Panc1 (cell line): Measurements from ENCODE around the gene ANKRD34C. TPM values are rescaled to one million over a fixed set of nuclear protein-coding genes. Genes with fewer than 3 reads are reported as not detected.

Experiments
- ATAC-seq: fragments of 200-7000 bp; cut with Tn5 transposase; 2 replicates; pipeline ENCODE4 v1.9.1; 2020; ENCODE audit warnings: mild to moderate bottlenecking, moderate library complexity
- BruUV-seq: library from RNA; stranded (reverse); fragments of 400-500 nt; replicated peaks from 2 replicates; lab custom pipeline; 2021; lab: Mats Ljungman, UMichigan
- CTCF ChIA-PET: fragments of 300-600 bp; sonication (Branson Sonifier 250); formaldehyde crosslinking; loops from one replicate; lab custom pipeline; 2022; ENCODE audit warnings: antibody characterized with exemption; lab: Charles Lee
- POLR2A ChIA-PET: fragments of 300-600 bp; sonication (Branson Sonifier 250); formaldehyde crosslinking; loops from one replicate; lab custom pipeline; 2022; ENCODE audit warnings: antibody characterized with exemption; lab: Charles Lee
- DNase-seq: peaks from one replicate; pipeline ENCODE4 v3.0.0-alpha.2; 2010; ENCODE audit warnings: low read depth, low spot score
- H3K27ac ChIP-seq: 2 replicates; pipeline ENCODE4 v1.5.1; 2011; ENCODE audit warnings: mild to moderate bottlenecking, low read length, inconsistent platforms
- H3K27me3 ChIP-seq: fragments of 200-500 bp; sonication (Bioruptor generic); 2 replicates; pipeline ENCODE4 v1.6.0; 2014; ENCODE audit warnings: low read length, inconsistent platforms; ENCODE audit not compliant: control insufficient read depth, insufficient read depth
- H3K36me3 ChIP-seq: fragments of 200-500 bp; sonication (Bioruptor generic); 2 replicates; pipeline ENCODE4 v1.5.1; 2014; ENCODE audit warnings: inconsistent platforms, mild to moderate bottlenecking, low read length, moderate library complexity; ENCODE audit not compliant: control insufficient read depth, insufficient read depth
- H3K4me1 ChIP-seq: 2 replicates; pipeline ENCODE4 v1.5.1; 2011; ENCODE audit warnings: inconsistent platforms, mild to moderate bottlenecking, low read length, moderate library complexity; ENCODE audit not compliant: control insufficient read depth, insufficient read depth
- H3K4me3 ChIP-seq, 2 experiments: 2 replicates each; pipeline ENCODE4 v1.5.1; 2011 to 2012; ENCODE audit warnings: low read depth in 2 of 2, low read length in 2 of 2, mild to moderate bottlenecking in 2 of 2, inconsistent platforms in 1 of 2, moderate library complexity in 1 of 2
- H3K9me3 ChIP-seq: fragments of 200-500 bp; sonication (Bioruptor generic); 2 replicates; pipeline ENCODE4 v1.5.1; 2014; ENCODE audit warnings: low read depth, mild to moderate bottlenecking, inconsistent platforms, low read length, moderate library complexity; ENCODE audit not compliant: control insufficient read depth, insufficient read depth
- POLR2AphosphoS5 ChIP-seq: IDR thresholded peaks from 2 replicates; pipeline ENCODE4 v1.6.1; 2012; ENCODE audit warnings: mild to moderate bottlenecking, low read depth, low read length, moderate library complexity
- REST ChIP-seq, 2 experiments: IDR thresholded peaks; 2 replicates each; pipeline ENCODE4 v1.6.1; 2011 to 2012; ENCODE audit warnings: low read depth in 2 of 2, control low read depth in 1 of 2, low read length in 1 of 2, mild to moderate bottlenecking in 1 of 2, moderate library complexity in 1 of 2; ENCODE audit not compliant: insufficient read depth in 1 of 2
- SIN3A ChIP-seq: IDR thresholded peaks from 2 replicates; pipeline ENCODE4 v1.6.1; 2012; ENCODE audit warnings: low read depth, mild to moderate bottlenecking, low read length, moderate library complexity, borderline replicate concordance; ENCODE audit not compliant: insufficient read depth
- TCF7L2 ChIP-seq: IDR thresholded peaks from 2 replicates; pipeline ENCODE4 v1.6.1; 2011; ENCODE audit warnings: mild to moderate bottlenecking, low read depth, low read length, inconsistent platforms
- in situ Hi-C: cut with HindIII; loops from 2 replicates; pipeline ENCODE4 v1.10.0; 2016; ENCODE audit warnings: low sequenced_read_pairs, low pct_unique_long_range_greater_than_20kb
- intact Hi-C: fragments of 100-400 bp; cut with micrococcal nuclease; formaldehyde crosslinking; loops from one replicate; pipeline ENCODE4 v1.10.0; 2022; ENCODE audit not compliant: unreplicated experiment
- total RNA-seq: library from RNA; stranded (reverse); gene quantifications from one replicate; pipeline ENCODE4 v1.2.1, GENCODE V29; 2021; ENCODE audit not compliant: unreplicated experiment
- TF ChIP-seq, protein P1 (sequence below): fragments of 450-650 bp; IDR thresholded peaks from 2 replicates; pipeline ENCODE4 v1.5.1; 2017; ENCODE audit warnings: mild to moderate bottlenecking

ANKRD34C gene
- total RNA-seq, 1 experiment from 2014 or later: not detected

DNA sequence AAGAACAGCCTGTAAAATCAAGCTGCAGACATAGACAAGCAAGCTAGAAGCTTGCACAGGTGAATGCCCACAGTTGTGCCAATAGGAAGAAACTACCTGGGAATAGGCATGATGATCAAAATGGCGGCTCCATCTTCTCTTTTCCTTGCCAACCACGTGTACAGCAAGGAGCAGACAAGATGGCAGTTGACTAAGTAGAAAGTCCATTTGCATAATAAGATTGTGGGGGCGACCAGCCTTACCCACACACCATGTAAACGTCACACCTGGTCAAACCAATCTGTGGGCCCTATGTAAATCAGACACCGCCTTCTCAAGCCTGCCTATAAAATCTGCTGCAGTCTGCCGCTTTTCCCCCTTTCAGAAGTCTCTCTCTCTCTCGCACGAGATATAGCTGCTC is 25.1 kb upstream of the ANKRD34C start:
- TF ChIP-seq SIN3A: no peak
- no peak for TF ChIP-seq POLR2AphosphoS5
- ATAC-seq: no peak
- in situ Hi-C loops: no loop called here
- no peaks in the 10 kb centered on the region for H3K9me3 ChIP-seq
- CTCF ChIA-PET: no interaction called here
- no peak overlapping the region for H3K4me3 ChIP-seq
- H3K27me3 ChIP-seq: 0 out of 2 replicates have a peak, but pooled peaks cover 12% of the 10 kb centered on the region
- H3K4me1 ChIP-seq: no peaks in the 10 kb centered on the region
- intact Hi-C loops: no loop called here
- no peak for DNase-seq
- no peaks in the 10 kb centered on the region for H3K36me3 ChIP-seq
- BruUV-seq: no TSS peak
- no peak overlapping the region for H3K27ac ChIP-seq
- POLR2A ChIA-PET: no interaction called here

DNA sequence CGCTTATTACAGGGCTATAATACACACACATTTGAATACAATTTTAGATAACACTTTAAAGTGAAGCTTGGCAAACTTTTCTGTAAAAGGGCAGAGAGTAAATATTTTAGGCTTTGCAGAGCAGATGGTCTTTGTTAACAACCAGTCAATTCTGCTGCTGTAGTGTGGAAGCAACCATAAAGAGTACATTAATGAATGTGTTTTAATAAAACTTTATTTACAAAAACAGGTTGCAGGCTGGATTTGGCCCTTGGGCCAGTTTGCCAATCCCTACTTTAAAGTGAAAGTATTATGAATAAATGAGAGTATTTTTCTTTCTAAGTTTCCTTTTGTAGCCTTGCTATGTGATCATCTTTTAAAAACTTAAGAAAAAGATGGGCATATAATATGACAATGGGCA is 20.7 kb upstream of the ANKRD34C start:
- no TSS peak for BruUV-seq

More for the DNA sequence above, 20.7 kb upstream of the ANKRD34C start:
- Histone ChIP-seq H3K27ac (no peak overlapping the region), H3K4me1 (no peaks in the 10 kb centered on the region), H3K9me3 (no peaks in the 10 kb centered on the region), H3K27me3 (0 out of 2 replicates have a peak, but pooled peaks cover 4% of the 10 kb centered on the region), H3K4me3 (no peak overlapping the region), H3K36me3 (no peaks in the 10 kb centered on the region)
- CTCF ChIA-PET: no interaction called here
- intact Hi-C loops: no loop called here
- POLR2A ChIA-PET: no interaction called here
- DNase-seq: no peak
- no peak for ATAC-seq
- no peak for TF ChIP-seq REST (IDR thresholded peaks at IDR 0.05; ENCODE audit: insufficient read depth in 1 of 2, low read depth in 2 of 2, low read length in 1 of 2)
- no peak for TF ChIP-seq TCF7L2
- TF ChIP-seq POLR2AphosphoS5: no peak
- no peak for TF ChIP-seq SIN3A
- TF ChIP-seq, protein P1, sequence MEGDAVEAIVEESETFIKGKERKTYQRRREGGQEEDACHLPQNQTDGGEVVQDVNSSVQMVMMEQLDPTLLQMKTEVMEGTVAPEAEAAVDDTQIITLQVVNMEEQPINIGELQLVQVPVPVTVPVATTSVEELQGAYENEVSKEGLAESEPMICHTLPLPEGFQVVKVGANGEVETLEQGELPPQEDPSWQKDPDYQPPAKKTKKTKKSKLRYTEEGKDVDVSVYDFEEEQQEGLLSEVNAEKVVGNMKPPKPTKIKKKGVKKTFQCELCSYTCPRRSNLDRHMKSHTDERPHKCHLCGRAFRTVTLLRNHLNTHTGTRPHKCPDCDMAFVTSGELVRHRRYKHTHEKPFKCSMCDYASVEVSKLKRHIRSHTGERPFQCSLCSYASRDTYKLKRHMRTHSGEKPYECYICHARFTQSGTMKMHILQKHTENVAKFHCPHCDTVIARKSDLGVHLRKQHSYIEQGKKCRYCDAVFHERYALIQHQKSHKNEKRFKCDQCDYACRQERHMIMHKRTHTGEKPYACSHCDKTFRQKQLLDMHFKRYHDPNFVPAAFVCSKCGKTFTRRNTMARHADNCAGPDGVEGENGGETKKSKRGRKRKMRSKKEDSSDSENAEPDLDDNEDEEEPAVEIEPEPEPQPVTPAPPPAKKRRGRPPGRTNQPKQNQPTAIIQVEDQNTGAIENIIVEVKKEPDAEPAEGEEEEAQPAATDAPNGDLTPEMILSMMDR: no peak
- in situ Hi-C loops: no loop called here
